OCI-LY3 (cell line): Measurements from ENCODE around the gene BPIFB2.

Experiments used
- CTCF ChIP-seq: fragments of 200-600, 300-600 bp; sonication (generic); IDR thresholded peaks from 2 replicates; pipeline ENCODE4 v1.5.1; 2014; ENCODE audit warnings: antibody characterized with exemption, low read length, low read depth
- EZH2phosphoT487 ChIP-seq: fragments of 200-600 bp; shearing (Covaris generic); IDR thresholded peaks from 2 replicates; pipeline ENCODE4 v1.6.1; 2018; ENCODE audit warnings: antibody characterized with exemption, mixed run types, low read depth

- TF ChIP-seq CTCF (no peak), EZH2phosphoT487 (no peak)
Observed at GRCh38 chr20:32967961-32968457, 39.5 kb upstream of the BPIFB2 start.
